ENCODE measurements around the gene SPINDOC. TPM values are rescaled to one million over a fixed set of nuclear protein-coding genes. Genes with fewer than 3 reads are reported as not detected.

Gene SPINDOC
- polyA plus RNA-seq, 1 donor (not counting 4 experiments of a cell fraction or from before 2014, with no cell fraction given) = 8.1 TPM

DNA sequence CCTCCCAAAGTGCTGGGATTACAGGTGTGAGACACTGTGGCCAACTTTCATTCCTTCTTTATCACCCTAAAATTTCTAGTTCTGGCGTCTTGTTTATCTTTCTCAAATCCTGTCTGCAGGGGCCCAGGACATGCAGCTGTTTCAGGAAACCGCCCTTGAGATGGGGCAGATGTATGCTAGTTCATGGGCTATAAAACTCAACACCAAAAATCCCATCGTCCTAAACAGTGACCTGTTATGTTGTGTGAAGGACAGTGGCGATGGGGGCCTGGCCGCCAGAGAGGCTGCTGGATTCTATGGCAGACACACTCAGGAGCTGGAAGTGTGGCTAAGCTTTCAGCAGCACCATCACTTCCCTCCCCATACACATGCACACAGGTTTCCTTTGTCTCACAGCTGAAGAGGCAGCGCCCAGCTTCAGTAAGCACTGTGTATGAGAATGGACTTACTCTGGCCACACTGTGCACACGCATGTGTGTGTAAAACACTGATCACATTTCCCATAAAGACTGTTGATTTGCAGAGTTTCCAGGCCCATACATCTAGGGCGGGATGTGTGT lies 62.3 kb downstream of the SPINDOC start:
- no peak overlapping the region for H3K4me3 ChIP-seq (ENCODE audit: control insufficient read depth in 2 of 3, extremely low read depth in 1 of 3, insufficient read depth in 2 of 3, low read depth in 1 of 3, low read length in 3 of 3)
- no peak for TF ChIP-seq EZH2 (IDR thresholded peaks at IDR 0.05; ENCODE audit: low read length)
- peaks cover 0 to 8% of the 10 kb centered on the region in 2 experiments for H3K36me3 ChIP-seq (ENCODE audit: control insufficient read depth in 2 of 2, extremely low read depth in 1 of 2, insufficient read depth in 2 of 2, low read length in 2 of 2)
- H3K79me2 ChIP-seq (ENCODE audit: control insufficient read depth, insufficient read depth, low read length) = peaks cover 70% of the 10 kb centered on the region
- no peak overlapping the region for H3K9ac ChIP-seq (ENCODE audit: control insufficient read depth, extremely low read depth, insufficient read depth, low read length)
- no peak overlapping the region for H3K27ac ChIP-seq (ENCODE audit: control insufficient read depth, insufficient read depth, low read length)
- dilution Hi-C loops (cut with MboI; ENCODE audit: extremely low pct_ligation_motif_present, low sequenced_read_pairs) = no loop called here
- H3K4me1 ChIP-seq (ENCODE audit: control insufficient read depth, extremely low read depth, insufficient read depth, low read length) = peaks cover 27% of the 10 kb centered on the region
- H2AFZ ChIP-seq (ENCODE audit: control insufficient read depth, low read length) = no peak overlapping the region
- no peaks in the 10 kb centered on the region for H3K9me3 ChIP-seq (ENCODE audit: control insufficient read depth, low read depth, low read length)
- DNase-seq (ENCODE audit: low read depth, low spot score) (no peak), FAIRE-seq (no peak)
- H3K9me1 ChIP-seq (ENCODE audit: control insufficient read depth, extremely low read depth, insufficient read depth, low read length) = peaks cover 16% of the 10 kb centered on the region
- no peak overlapping the region for H3K4me2 ChIP-seq (ENCODE audit: control insufficient read depth, extremely low read depth, insufficient read depth, low read depth, low read length)
- no peaks in the 10 kb centered on the region for H3K27me3 ChIP-seq (ENCODE audit: control insufficient read depth, extremely low read depth, insufficient read depth, low read length)
- H4K20me1 ChIP-seq (ENCODE audit: control insufficient read depth, extremely low read depth, insufficient read depth, low read length) = peaks cover 31% of the 10 kb centered on the region

DNA sequence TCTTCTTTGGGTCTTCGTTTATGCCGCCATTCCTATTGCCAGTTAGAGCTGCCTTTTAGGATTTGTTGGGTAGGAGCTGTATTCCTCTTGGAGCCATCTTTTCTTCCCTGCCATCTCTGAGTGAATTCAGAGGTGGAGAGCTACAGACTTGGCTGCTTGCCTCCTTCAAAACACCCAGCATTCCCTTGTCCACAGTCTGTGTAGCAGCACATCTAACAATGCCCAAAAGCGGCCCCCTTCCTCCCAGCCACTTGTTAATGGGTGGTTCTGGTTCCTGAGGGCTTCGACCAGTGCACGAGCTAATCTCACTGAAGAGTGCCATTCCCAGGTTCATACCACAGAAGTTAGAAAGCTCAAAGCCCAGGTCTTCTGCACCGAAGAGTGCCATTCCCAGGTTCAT lies 63.4 kb downstream of the SPINDOC start:
- H3K4me1 ChIP-seq (ENCODE audit: control insufficient read depth, extremely low read depth, insufficient read depth, low read length) = peaks cover 27% of the 10 kb centered on the region
- no peak for TF ChIP-seq EZH2 (IDR thresholded peaks at IDR 0.05; ENCODE audit: low read length)
- TF ChIP-seq, protein P1, sequence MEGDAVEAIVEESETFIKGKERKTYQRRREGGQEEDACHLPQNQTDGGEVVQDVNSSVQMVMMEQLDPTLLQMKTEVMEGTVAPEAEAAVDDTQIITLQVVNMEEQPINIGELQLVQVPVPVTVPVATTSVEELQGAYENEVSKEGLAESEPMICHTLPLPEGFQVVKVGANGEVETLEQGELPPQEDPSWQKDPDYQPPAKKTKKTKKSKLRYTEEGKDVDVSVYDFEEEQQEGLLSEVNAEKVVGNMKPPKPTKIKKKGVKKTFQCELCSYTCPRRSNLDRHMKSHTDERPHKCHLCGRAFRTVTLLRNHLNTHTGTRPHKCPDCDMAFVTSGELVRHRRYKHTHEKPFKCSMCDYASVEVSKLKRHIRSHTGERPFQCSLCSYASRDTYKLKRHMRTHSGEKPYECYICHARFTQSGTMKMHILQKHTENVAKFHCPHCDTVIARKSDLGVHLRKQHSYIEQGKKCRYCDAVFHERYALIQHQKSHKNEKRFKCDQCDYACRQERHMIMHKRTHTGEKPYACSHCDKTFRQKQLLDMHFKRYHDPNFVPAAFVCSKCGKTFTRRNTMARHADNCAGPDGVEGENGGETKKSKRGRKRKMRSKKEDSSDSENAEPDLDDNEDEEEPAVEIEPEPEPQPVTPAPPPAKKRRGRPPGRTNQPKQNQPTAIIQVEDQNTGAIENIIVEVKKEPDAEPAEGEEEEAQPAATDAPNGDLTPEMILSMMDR (optimal IDR thresholded peaks at IDR 0.05 in 1 of 3, IDR thresholded peaks at IDR 0.05 in 1 of 3, conservative IDR thresholded peaks at IDR 0.05 in 1 of 3; ENCODE audit: extremely low read depth in 1 of 3, insufficient read depth in 2 of 3, low read length in 3 of 3) = no peak
- H3K36me3 ChIP-seq (ENCODE audit: control insufficient read depth in 2 of 2, extremely low read depth in 1 of 2, insufficient read depth in 2 of 2, low read length in 2 of 2) = peaks cover 0 to 8% of the 10 kb centered on the region in 2 experiments
- H3K4me3 ChIP-seq (ENCODE audit: control insufficient read depth in 2 of 3, extremely low read depth in 1 of 3, insufficient read depth in 2 of 3, low read depth in 1 of 3, low read length in 3 of 3) = no peak overlapping the region
- peaks cover 71% of the 10 kb centered on the region for H3K79me2 ChIP-seq (ENCODE audit: control insufficient read depth, insufficient read depth, low read length)
- no peaks in the 10 kb centered on the region for H3K9me3 ChIP-seq (ENCODE audit: control insufficient read depth, low read depth, low read length)
- no peak overlapping the region for H3K27ac ChIP-seq (ENCODE audit: control insufficient read depth, insufficient read depth, low read length)
- no peak overlapping the region for H2AFZ ChIP-seq (ENCODE audit: control insufficient read depth, low read length)
- no peak overlapping the region for H3K4me2 ChIP-seq (ENCODE audit: control insufficient read depth, extremely low read depth, insufficient read depth, low read depth, low read length)
- FAIRE-seq = no peak
- H4K20me1 ChIP-seq (ENCODE audit: control insufficient read depth, extremely low read depth, insufficient read depth, low read length) = peaks cover 28% of the 10 kb centered on the region
- dilution Hi-C loops (cut with MboI; ENCODE audit: extremely low pct_ligation_motif_present, low sequenced_read_pairs) = no loop called here
- H3K9ac ChIP-seq (ENCODE audit: control insufficient read depth, extremely low read depth, insufficient read depth, low read length) = no peak overlapping the region
- H3K27me3 ChIP-seq (ENCODE audit: control insufficient read depth, extremely low read depth, insufficient read depth, low read length) = no peaks in the 10 kb centered on the region
- no peak for DNase-seq (ENCODE audit: low read depth, low spot score)
- H3K9me1 ChIP-seq (ENCODE audit: control insufficient read depth, extremely low read depth, insufficient read depth, low read length) = peaks cover 16% of the 10 kb centered on the region

Small RNAs within 50 kb of the gene (small RNA-seq; reads per million reads assigned to genes)
- gene AP006289.1 (ENCODE audit: insufficient read length in 3 of 3, low read depth in 3 of 3, low replicate concordance in 1 of 3) (0 reads per million in 3 experiments), gene RN7SL596P (ENCODE audit: insufficient read length in 3 of 3, low read depth in 3 of 3, low replicate concordance in 1 of 3) (0 reads per million in 3 experiments)

Other genes with a start within 250 kb of the SPINDOC start
- 0.17 to 0.29 TPM (median 0.20 TPM) in 3 replicates for gene PLAAT3, start 199.0 kb upstream of the SPINDOC start, polyA plus RNA-seq
- gene ATL3, start 142.1 kb upstream of the SPINDOC start, polyA plus RNA-seq = 24.8 to 47.4 TPM (median 36.5 TPM) in 3 replicates
- 29.3 to 53.2 TPM (median 50.8 TPM) in 3 replicates for gene RTN3, start 132.0 kb upstream of the SPINDOC start, polyA plus RNA-seq
- 2.9 to 4.6 TPM (median 3.3 TPM) in 3 replicates for gene ZFTA, start 44.7 kb upstream of the SPINDOC start, polyA plus RNA-seq
- 18.6 to 35.2 TPM (median 20.8 TPM) in 3 replicates for gene MARK2, start 25.7 kb downstream of the SPINDOC start, polyA plus RNA-seq
- gene RCOR2, start 103.7 kb downstream of the SPINDOC start, polyA plus RNA-seq = 0.35 to 0.62 TPM (median 0.46 TPM) in 3 replicates
- gene NAA40, start 125.5 kb downstream of the SPINDOC start, polyA plus RNA-seq = 8.9 to 23.2 TPM (median 13.5 TPM) in 3 replicates
- 159 to 308 TPM (median 242 TPM) in 3 replicates for gene COX8A, start 161.2 kb downstream of the SPINDOC start, polyA plus RNA-seq
- 106 to 201 TPM (median 143 TPM) in 3 replicates for gene OTUB1, start 173.0 kb downstream of the SPINDOC start, polyA plus RNA-seq
- not detected in 3 replicates for gene FLRT1, start 222.5 kb downstream of the SPINDOC start, polyA plus RNA-seq

All from keratinocyte (primary cell).